Fibroblast of pulmonary artery (primary cell): ENCODE measurements around the gene NEURL2.
"Not testable (repeated sequence)": the region's sequence is repeated elsewhere in the genome, so short reads cannot be mapped to it uniquely, and the experiment has no call there.

Experiments used
- DNase-seq: peaks from one replicate; pipeline ENCODE4 v3.0.0-alpha.2; 2010; ENCODE audit warnings: low read depth
- H3K4me3 ChIP-seq: replicated peaks from 2 replicates; pipeline ENCODE4 v1.5.1; 2011; ENCODE audit warnings: low read depth, mild to moderate bottlenecking, control low read depth, low read length, moderate library complexity
- CTCF ChIP-seq: IDR thresholded peaks from 2 replicates; pipeline ENCODE4 v1.5.1; 2011; ENCODE audit warnings: mild to moderate bottlenecking, control low read depth, low read length, inconsistent platforms; ENCODE audit errors: missing control alignments

Gene NEURL2

GRCh38 chr20:45934586-45935415 lies 43.8 kb upstream of the NEURL2 start, which contains the start of gene PCIF1:
Gene PCIF1, plus strand, starts transcription at chr20:45934683. Its CDS starts 4,317 bp downstream, at chr20:45939000.
- TF ChIP-seq CTCF = no peak
- peak; percentile 99 for DNase-seq
- H3K4me3 ChIP-seq = peak within 1 kb of the TSS; percentile 97

GRCh38 chr20:45934046-45934585 lies 43.1 kb upstream of the NEURL2 start:
- no peak for TF ChIP-seq CTCF
- DNase-seq = peak; percentile 57
- H3K4me3 ChIP-seq = peak overlapping the region; percentile 97

GRCh38 chr20:45933266-45934045 lies 42.4 kb upstream of the NEURL2 start:
- H3K4me3 ChIP-seq = peak overlapping the region; percentile 97
- DNase-seq = peak; percentile 74
- TF ChIP-seq CTCF = peak; percentile 26

GRCh38 chr20:45931680-45932079 lies 40.7 kb upstream of the NEURL2 start:
- not testable (repeated sequence) for H3K4me3 ChIP-seq, DNase-seq

- DNase-seq = no peak
- H3K4me3 ChIP-seq = no peak overlapping the region
- TF ChIP-seq CTCF = no peak
These were observed 36.3 kb upstream of the NEURL2 start for GRCh38 chr20:45927071-45927878.

- TF ChIP-seq CTCF = no peak
- no peak overlapping the region for H3K4me3 ChIP-seq
- DNase-seq = no peak
These were observed 35.7 kb upstream of the NEURL2 start for GRCh38 chr20:45926731-45927070.
